ENCODE results near the gene PIEZO1. TPM values are rescaled to one million over a fixed set of nuclear protein-coding genes. Genes with fewer than 3 reads are reported as not detected.
A peak's percentile ranks its signal among the peaks of the same experiment; 100 is the strongest.

Gene PIEZO1
- total and polyA plus RNA-seq, 7 experiments from 2014 or later = 3.6 to 237 (median 111) TPM

DNA sequence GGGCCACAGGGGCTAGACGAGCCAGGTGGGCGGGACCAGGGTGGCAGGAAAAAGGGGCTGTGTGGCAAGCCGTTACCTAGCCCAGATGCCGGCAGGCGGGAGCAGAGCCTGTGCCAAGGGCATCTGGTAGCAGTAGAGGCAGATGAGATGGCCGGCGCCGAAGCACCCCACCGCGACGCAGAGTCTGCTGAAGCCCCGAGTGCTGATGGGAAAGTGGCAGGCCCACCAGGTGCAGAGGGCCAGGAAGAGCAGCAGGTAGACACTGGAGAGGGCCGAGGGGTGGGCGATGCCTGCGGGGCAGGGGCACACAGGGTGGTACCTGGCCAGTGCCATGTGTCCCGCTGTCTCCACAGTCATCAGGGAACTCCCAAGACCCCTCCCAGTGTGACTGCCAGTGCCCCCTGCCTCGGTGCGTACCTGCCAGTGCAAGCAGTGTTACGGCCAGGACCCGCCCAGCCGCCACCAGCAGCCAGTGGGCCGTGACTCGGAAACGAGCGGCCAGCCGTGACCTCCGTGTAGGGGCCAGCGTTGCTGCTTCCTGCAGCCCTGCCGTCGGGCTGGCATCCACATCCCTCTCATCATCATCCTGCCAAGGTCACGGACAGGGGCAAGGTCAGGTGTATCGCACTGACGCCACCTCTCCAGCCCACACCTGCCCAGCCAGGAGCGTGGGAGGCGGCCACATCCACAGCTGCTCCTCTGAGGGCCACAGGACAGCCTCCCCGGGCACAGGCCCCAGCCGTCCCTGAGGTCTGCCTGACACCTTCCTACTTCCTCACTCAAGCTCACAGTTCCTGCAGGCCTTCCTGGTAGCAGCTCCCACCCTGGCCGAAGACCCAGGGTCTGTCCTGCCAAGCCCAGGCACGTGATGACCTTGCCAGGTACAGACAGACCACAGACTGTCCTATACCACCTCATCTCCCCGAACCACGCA is 46.6 kb downstream of the PIEZO1 start:
- peaks cover 0 to 8% (median under 1%) of the 10 kb centered on the region in 7 donors for H3K4me1 Mint-ChIP-seq
- Histone ChIP-seq H3K36me3 (ENCODE audit: control insufficient read depth in 2 of 3, insufficient read depth in 3 of 3, low read length in 3 of 3) (peaks cover 0 to 45% (median 0%) of the 10 kb centered on the region in 3 experiments), H3K4me1 (ENCODE audit: control insufficient read depth in 2 of 2, insufficient read depth in 2 of 2, low read length in 2 of 2) (peaks cover 6 to 10% of the 10 kb centered on the region in 2 donors), H3K27me3 (ENCODE audit: control insufficient read depth in 2 of 2, insufficient read depth in 2 of 2, low read length in 2 of 2) (no peaks in the 10 kb centered on the region), H3K4me3 (ENCODE audit: low read length) (no peak overlapping the region), H3K9me3 (ENCODE audit: control insufficient read depth in 2 of 3, low read length in 3 of 3) (no peaks in the 10 kb centered on the region), H3K27ac (ENCODE audit: low read depth, low read length) (no peak overlapping the region)
- no peaks in the 10 kb centered on the region for H3K9me3 Mint-ChIP-seq
- DNase-seq = no peak
- H3K4me3 Mint-ChIP-seq = peak overlapping the region in 1 of 10 donors; percentile 34
- peaks cover 0 to 2% (median 0%) of the 10 kb centered on the region in 5 donors for H3K36me3 Mint-ChIP-seq
- CTCF ChIA-PET = interaction anchor here (0.9 to 1.8 kb wide), 11 partner anchors 8 to 152 kb away, joined by 3 to 13 read pairs (median 6); partner anchors contain the start of gene PIEZO1
- no peaks in the 10 kb centered on the region for H3K27me3 Mint-ChIP-seq
- POLR2A ChIA-PET = interaction anchor here (0.8 to 2.3 kb wide), 3 partner anchors 43 to 73 kb away, joined by 5 to 25 read pairs (median 5); partner anchors contain the start of genes APRT and PIEZO1
- intact Hi-C loops (cut with micrococcal nuclease) = loop anchor here in 1 of 2 donors (5.0 kb wide), 1 partner anchor 36 kb away; no protein-coding TSS in a partner anchor
- ATAC-seq = no peak
- H3K27ac Mint-ChIP-seq = no peak overlapping the region

DNA sequence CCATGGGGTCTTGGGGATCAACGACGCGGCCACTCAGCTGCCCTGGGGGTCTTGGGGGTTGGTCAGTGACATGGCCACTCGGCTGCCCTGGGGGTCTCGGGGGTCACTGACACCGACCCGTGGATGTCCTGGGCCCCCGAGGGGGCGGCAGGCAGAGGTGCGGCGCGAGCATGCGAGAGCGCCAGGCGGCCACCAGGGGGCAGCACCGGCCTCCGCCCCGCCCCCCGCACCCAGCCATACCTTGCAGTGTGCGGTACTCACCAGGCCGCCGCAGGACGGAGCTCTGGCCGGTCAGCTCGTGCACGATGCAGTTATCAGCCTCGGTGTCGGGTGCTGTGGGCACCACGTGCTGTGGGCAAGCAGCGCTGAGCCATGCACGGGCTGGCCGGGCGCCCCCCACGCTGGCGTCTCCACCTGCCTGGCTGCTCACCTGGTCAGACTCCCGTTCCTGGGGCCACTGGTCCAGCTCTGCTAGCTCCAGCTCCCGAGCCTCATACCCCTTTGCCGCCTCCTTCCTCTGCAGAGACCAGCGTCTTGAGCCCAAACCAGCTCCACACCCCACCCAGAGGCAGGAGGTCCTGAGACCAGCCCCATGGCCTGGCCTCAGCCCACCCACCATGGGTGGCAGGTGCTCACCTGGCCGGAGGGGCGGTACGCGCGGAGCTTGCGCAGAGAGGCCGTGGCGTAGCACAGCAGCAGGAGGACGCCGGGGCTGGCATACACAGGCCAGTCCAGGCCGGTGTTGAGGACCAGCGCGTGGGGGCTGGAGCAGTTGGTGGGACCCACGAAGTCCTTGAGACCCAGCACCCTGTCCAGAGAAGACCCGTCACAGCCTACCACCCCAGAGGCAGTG is 47.5 kb downstream of the PIEZO1 start:
- Mint-ChIP-seq H3K36me3 (peaks cover 0 to 2% (median 0%) of the 10 kb centered on the region in 5 donors), H3K9me3 (no peaks in the 10 kb centered on the region), H3K27ac (no peak overlapping the region), H3K4me1 (peaks cover 0 to 8% (median 0%) of the 10 kb centered on the region in 7 donors), H3K27me3 (no peaks in the 10 kb centered on the region), H3K4me3 (peak overlapping the region in 1 of 10 donors; percentile 34)
- Histone ChIP-seq H3K27ac (ENCODE audit: low read depth, low read length) (no peak overlapping the region), H3K27me3 (ENCODE audit: control insufficient read depth in 2 of 2, insufficient read depth in 2 of 2, low read length in 2 of 2) (no peaks in the 10 kb centered on the region), H3K9me3 (ENCODE audit: control insufficient read depth in 2 of 3, low read length in 3 of 3) (no peaks in the 10 kb centered on the region), H3K4me1 (ENCODE audit: control insufficient read depth in 2 of 2, insufficient read depth in 2 of 2, low read length in 2 of 2) (peaks cover 3 to 5% of the 10 kb centered on the region in 2 donors), H3K4me3 (ENCODE audit: low read length) (no peak overlapping the region), H3K36me3 (ENCODE audit: control insufficient read depth in 2 of 3, insufficient read depth in 3 of 3, low read length in 3 of 3) (peaks cover 0 to 54% (median 0%) of the 10 kb centered on the region in 3 experiments)
- ChIA-PET CTCF (interaction anchor here (0.6 to 1.9 kb wide), 22 partner anchors 9 to 480 kb away, joined by 3 to 13 read pairs (median 4); partner anchors contain the start of genes ACSF3, PIEZO1 and ZNF778), POLR2A (interaction anchor here (0.8 to 2.3 kb wide), 7 partner anchors 8 to 120 kb away, joined by 3 to 25 read pairs (median 5); partner anchors contain the start of genes APRT, GALNS, PIEZO1 and TRAPPC2L)
- intact Hi-C loops (cut with micrococcal nuclease) = loop anchor here (1.0 to 5.0 kb wide), 8 partner anchors 8 to 479 kb away; partner anchors contain the start of genes PIEZO1 (in 2 of the 2), TRAPPC2L (in 1 of the 2) and ZNF778 (in 1 of the 2)
- DNase-seq = peak; percentile 55 to 81 (median 65)
- peak; percentile 95 for ATAC-seq

DNA sequence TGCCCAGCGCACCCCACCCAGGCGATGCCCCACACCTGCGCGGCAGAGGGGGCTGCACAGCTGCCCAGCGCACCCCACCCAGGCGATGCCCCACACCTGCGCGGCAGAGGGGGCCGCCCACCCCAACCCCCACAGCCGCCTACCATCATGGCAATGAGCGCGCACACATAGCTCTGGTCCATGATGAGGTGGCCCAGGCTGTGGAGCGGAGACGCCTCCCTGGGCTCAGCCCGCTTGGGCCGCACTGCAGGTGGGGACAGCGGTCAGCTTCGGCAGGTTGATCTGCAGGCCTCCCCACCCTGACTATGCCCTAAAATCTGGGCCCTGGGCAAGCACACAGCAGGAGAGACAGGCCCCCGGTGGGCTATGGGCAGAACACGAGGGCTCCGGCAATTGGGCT is 48.5 kb downstream of the PIEZO1 start:
- Mint-ChIP-seq H3K36me3 (peaks cover 0 to 4% (median 0%) of the 10 kb centered on the region in 5 donors), H3K4me3 (no peak overlapping the region), H3K9me3 (no peaks in the 10 kb centered on the region), H3K4me1 (peaks cover 0 to 8% (median 0%) of the 10 kb centered on the region in 7 donors), H3K27ac (no peak overlapping the region), H3K27me3 (no peaks in the 10 kb centered on the region)
- H3K9me3 ChIP-seq (ENCODE audit: control insufficient read depth in 2 of 3, low read length in 3 of 3) = no peaks in the 10 kb centered on the region
- ATAC-seq = no peak
- peaks cover 0 to 54% (median 0%) of the 10 kb centered on the region in 3 experiments for H3K36me3 ChIP-seq (ENCODE audit: control insufficient read depth in 2 of 3, insufficient read depth in 3 of 3, low read length in 3 of 3)
- CTCF ChIA-PET = interaction anchor here (0.8 to 1.9 kb wide), 9 partner anchors 10 to 121 kb away, joined by 3 to 13 read pairs (median 6); no protein-coding TSS in a partner anchor
- DNase-seq = no peak
- intact Hi-C loops (cut with micrococcal nuclease) = loop anchor here (2.0 to 5.0 kb wide), 4 partner anchors 34 to 480 kb away; partner anchors contain the start of gene ZNF778 (in 1 of the 2)
- no peak overlapping the region for H3K4me3 ChIP-seq (ENCODE audit: low read length)
- no peaks in the 10 kb centered on the region for H3K27me3 ChIP-seq (ENCODE audit: control insufficient read depth in 2 of 2, insufficient read depth in 2 of 2, low read length in 2 of 2)
- POLR2A ChIA-PET = interaction anchor here (1.2 to 2.3 kb wide), 5 partner anchors 9 to 121 kb away, joined by 3 to 25 read pairs (median 5); partner anchors contain the start of genes APRT, GALNS and TRAPPC2L
- no peak overlapping the region for H3K27ac ChIP-seq (ENCODE audit: low read depth, low read length)
- H3K4me1 ChIP-seq (ENCODE audit: control insufficient read depth in 2 of 2, insufficient read depth in 2 of 2, low read length in 2 of 2) = peaks cover 3 to 5% of the 10 kb centered on the region in 2 donors

DNA sequence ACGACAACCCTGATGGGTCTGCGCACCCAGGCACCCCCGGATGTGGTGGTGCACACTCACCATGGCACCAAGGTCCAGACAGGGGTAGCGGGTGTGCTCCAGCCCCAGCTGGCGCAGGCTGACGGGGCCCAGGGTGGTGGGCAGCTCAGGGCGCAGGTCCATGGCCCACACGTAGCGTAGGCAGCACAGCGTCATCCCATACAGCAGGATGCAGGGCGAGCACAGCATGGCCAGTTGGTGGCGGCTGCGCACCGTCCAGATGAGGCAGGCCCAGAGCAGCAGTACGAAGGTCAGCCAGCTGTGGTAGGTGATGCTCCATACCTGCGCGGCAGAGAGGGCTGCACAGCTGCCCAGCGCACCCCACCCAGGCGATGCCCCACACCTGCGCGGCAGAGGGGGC is 48.9 kb downstream of the PIEZO1 start:
- Histone ChIP-seq H3K4me3 (ENCODE audit: low read length) (no peak overlapping the region), H3K36me3 (ENCODE audit: control insufficient read depth in 2 of 3, insufficient read depth in 3 of 3, low read length in 3 of 3) (peaks cover 0 to 54% (median 0%) of the 10 kb centered on the region in 3 experiments)
- intact Hi-C loops (cut with micrococcal nuclease) = loop anchor here (2.0 to 5.0 kb wide), 4 partner anchors 34 to 481 kb away; partner anchors contain the start of gene ZNF778 (in 1 of the 2)

DNA sequence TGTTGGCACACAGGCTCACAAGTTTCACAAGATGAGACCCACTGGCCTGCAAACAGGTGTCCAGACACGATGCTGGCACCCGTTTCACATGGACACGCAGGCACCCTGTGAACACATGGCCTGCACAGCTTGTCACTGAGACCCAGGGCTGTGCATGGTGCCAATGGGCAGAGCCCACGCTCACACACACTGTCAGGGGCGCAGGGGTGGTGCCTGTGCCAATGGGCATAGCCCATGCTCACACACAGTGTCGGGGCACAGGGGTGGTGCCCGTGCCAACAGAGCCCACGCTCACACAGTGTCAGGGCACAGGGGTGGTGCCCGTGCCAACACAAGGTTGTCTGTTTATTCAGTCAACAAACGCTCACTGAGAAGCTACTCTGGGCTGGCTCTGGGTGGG is 49.4 kb downstream of the PIEZO1 start:
- Histone ChIP-seq H3K4me3 (ENCODE audit: low read length) (no peak overlapping the region), H3K27ac (ENCODE audit: low read depth, low read length) (no peak overlapping the region), H3K27me3 (ENCODE audit: control insufficient read depth in 2 of 2, insufficient read depth in 2 of 2, low read length in 2 of 2) (no peaks in the 10 kb centered on the region), H3K4me1 (ENCODE audit: control insufficient read depth in 2 of 2, insufficient read depth in 2 of 2, low read length in 2 of 2) (peaks cover 3 to 5% of the 10 kb centered on the region in 2 donors), H3K9me3 (ENCODE audit: control insufficient read depth in 2 of 3, low read length in 3 of 3) (no peaks in the 10 kb centered on the region), H3K36me3 (ENCODE audit: control insufficient read depth in 2 of 3, insufficient read depth in 3 of 3, low read length in 3 of 3) (peaks cover 0 to 55% (median 0%) of the 10 kb centered on the region in 3 experiments)
- H3K36me3 Mint-ChIP-seq = peaks cover 0 to 9% (median 0%) of the 10 kb centered on the region in 5 donors
- H3K27ac Mint-ChIP-seq = no peak overlapping the region
- peaks cover 0 to 8% (median 0%) of the 10 kb centered on the region in 7 donors for H3K4me1 Mint-ChIP-seq
- DNase-seq (no peak), ATAC-seq (no peak)
- H3K4me3 Mint-ChIP-seq = no peak overlapping the region
- CTCF ChIA-PET = interaction anchor here (0.6 to 0.8 kb wide), 3 partner anchors 25 to 140 kb away, joined by 3 read pairs; no protein-coding TSS in a partner anchor
- intact Hi-C loops (cut with micrococcal nuclease) = loop anchor here (2.0 to 5.0 kb wide), 4 partner anchors 33 to 481 kb away; partner anchors contain the start of gene ZNF778 (in 1 of the 2)
- POLR2A ChIA-PET = no interaction called here
- no peaks in the 10 kb centered on the region for H3K9me3 Mint-ChIP-seq
- H3K27me3 Mint-ChIP-seq = no peaks in the 10 kb centered on the region

More for the DNA sequence above, 48.9 kb downstream of the PIEZO1 start:
- Histone ChIP-seq H3K27me3 (ENCODE audit: control insufficient read depth in 2 of 2, insufficient read depth in 2 of 2, low read length in 2 of 2) (no peaks in the 10 kb centered on the region), H3K9me3 (ENCODE audit: control insufficient read depth in 2 of 3, low read length in 3 of 3) (no peaks in the 10 kb centered on the region), H3K27ac (ENCODE audit: low read depth, low read length) (no peak overlapping the region), H3K4me1 (ENCODE audit: control insufficient read depth in 2 of 2, insufficient read depth in 2 of 2, low read length in 2 of 2) (peaks cover 3 to 5% of the 10 kb centered on the region in 2 donors)
- no peak overlapping the region for H3K27ac Mint-ChIP-seq
- H3K9me3 Mint-ChIP-seq = no peaks in the 10 kb centered on the region
- H3K27me3 Mint-ChIP-seq = no peaks in the 10 kb centered on the region
- ATAC-seq = no peak
- ChIA-PET POLR2A (interaction anchor here (1.3 to 2.3 kb wide), 3 partner anchors 45 to 121 kb away, joined by 4 to 25 read pairs (median 15); partner anchors contain the start of genes APRT, GALNS and TRAPPC2L), CTCF (interaction anchor here (0.8 to 1.9 kb wide), 3 partner anchors 32 to 140 kb away, joined by 3 to 8 read pairs (median 3); no protein-coding TSS in a partner anchor)
- H3K4me3 Mint-ChIP-seq = no peak overlapping the region
- no peak for DNase-seq
- H3K4me1 Mint-ChIP-seq = peaks cover 0 to 8% (median 0%) of the 10 kb centered on the region in 7 donors
- H3K36me3 Mint-ChIP-seq = peaks cover 0 to 8% (median 0%) of the 10 kb centered on the region in 5 donors
